Measurements from ENCODE around the gene LYPD1. TPM values are rescaled to one million over a fixed set of nuclear protein-coding genes. Genes with fewer than 3 reads are reported as not detected.

LYPD1 gene
- total and polyA plus RNA-seq, 10 of the 15 experiments (the other 5 are each of a cell fraction or from before 2014, with no cell fraction given): not detected

DNA sequence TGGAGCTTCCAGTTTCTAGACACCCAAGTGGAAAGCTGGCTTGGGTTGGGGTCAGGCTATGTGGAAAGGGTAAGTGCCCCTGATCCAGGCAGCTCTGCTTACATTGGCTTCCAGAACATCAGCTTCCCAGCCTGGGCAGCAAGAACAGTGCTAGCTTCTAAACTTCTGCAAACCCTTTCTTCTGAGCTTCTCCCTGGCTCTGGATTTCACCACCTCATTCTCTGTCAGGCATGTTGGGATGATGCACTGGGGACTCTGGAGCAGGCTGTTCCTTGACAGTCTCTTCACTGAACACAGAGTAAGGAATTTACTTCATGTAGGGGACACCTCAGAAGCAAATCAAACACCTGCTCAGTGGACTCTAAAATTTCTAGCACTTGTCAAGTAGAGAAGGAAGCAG lies 72.8 kb downstream of the LYPD1 start:
- ChIA-PET RAD21 (ENCODE audit: unreplicated experiment) (no interaction called here), SMC1A (ENCODE audit: uncharacterized antibody, unreplicated experiment) (interaction anchor here (1.1 kb wide), 1 partner anchor 94 kb away, joined by 3 read pairs; no protein-coding TSS in a partner anchor), CTCF (interaction anchor here (1.7 kb wide), 1 partner anchor 50 kb away, joined by 6 read pairs; no protein-coding TSS in a partner anchor), POLR2A (no interaction called here)
- no peak for ATAC-seq
- no peak for FAIRE-seq
- no peak for DNase-seq (ENCODE audit: low read depth, low spot score)
- H4K20me1 ChIP-seq (ENCODE audit: control insufficient read depth, insufficient read depth): no peaks in the 10 kb centered on the region
- H3K9ac ChIP-seq (ENCODE audit: control insufficient read depth, insufficient read depth, low read length): no peak overlapping the region
- no peak overlapping the region for H3K4me2 ChIP-seq (ENCODE audit: control insufficient read depth, insufficient read depth)
- no TSS peak for BruUV-seq (replicated peaks)
- H3K27ac ChIP-seq (ENCODE audit: control insufficient read depth, insufficient read depth): no peak overlapping the region
- H3K36me3 ChIP-seq (ENCODE audit: control insufficient read depth in 2 of 2, insufficient read depth in 2 of 2, low read length in 1 of 2): no peaks in the 10 kb centered on the region
- H3K27me3 ChIP-seq (replicated peaks in 1 of 2; ENCODE audit: control insufficient read depth in 2 of 2, insufficient read depth in 2 of 2, low read length in 1 of 2): no peaks in the 10 kb centered on the region
- no peaks in the 10 kb centered on the region for H3K79me2 ChIP-seq (ENCODE audit: control insufficient read depth, insufficient read depth, low read length)
- H3K4me3 ChIP-seq: no peak overlapping the region
- TF ChIP-seq ZBTB4 (CRISPR knock-in tag; IDR thresholded peaks at IDR 0.05) (no peak), NR2F1 (conservative IDR thresholded peaks at IDR 0.05) (no peak), NFXL1 (IDR thresholded peaks at IDR 0.05; ENCODE audit: borderline replicate concordance) (no peak)
- TF ChIP-seq, protein P1, sequence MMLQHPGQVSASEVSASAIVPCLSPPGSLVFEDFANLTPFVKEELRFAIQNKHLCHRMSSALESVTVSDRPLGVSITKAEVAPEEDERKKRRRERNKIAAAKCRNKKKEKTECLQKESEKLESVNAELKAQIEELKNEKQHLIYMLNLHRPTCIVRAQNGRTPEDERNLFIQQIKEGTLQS (IDR thresholded peaks at IDR 0.05; ENCODE audit: borderline replicate concordance, extremely low read depth, low read depth, low read length): no peak
- in situ Hi-C loops (cut with MboI): no loop called here
- no peaks in the 10 kb centered on the region for H3K4me1 ChIP-seq (ENCODE audit: control insufficient read depth, insufficient read depth, low read length)
- H3K9me3 ChIP-seq (replicated peaks; ENCODE audit: control insufficient read depth, insufficient read depth, low read length): no peaks in the 10 kb centered on the region
- H2AFZ ChIP-seq (ENCODE audit: control insufficient read depth, low read depth, low read length): no peak overlapping the region
- intact Hi-C loops (cut with micrococcal nuclease; ENCODE audit: unreplicated experiment): no loop called here
